AG10803 (cell line): Measurements from ENCODE around the gene GNB2.

Experiments
- DNase-seq: peaks from one replicate; pipeline ENCODE4 v3.0.0; 2010; ENCODE audit warnings: low read depth
- H3K4me3 ChIP-seq: 2 replicates; pipeline ENCODE4 v1.5.1; 2011; ENCODE audit warnings: mild to moderate bottlenecking, low read length, control low read depth
- TF ChIP-seq, protein P1 (sequence below): conservative IDR thresholded peaks from 2 replicates; pipeline ENCODE4 v1.5.1; 2011; ENCODE audit warnings: mild to moderate bottlenecking, low read length, control low read depth, inconsistent platforms

GNB2 gene

GRCh38 chr7:100675105-100675451 lies 1.5 kb downstream of the GNB2 start:
- H3K4me3 ChIP-seq = peak overlapping the region; percentile 92
- TF ChIP-seq, protein P1, sequence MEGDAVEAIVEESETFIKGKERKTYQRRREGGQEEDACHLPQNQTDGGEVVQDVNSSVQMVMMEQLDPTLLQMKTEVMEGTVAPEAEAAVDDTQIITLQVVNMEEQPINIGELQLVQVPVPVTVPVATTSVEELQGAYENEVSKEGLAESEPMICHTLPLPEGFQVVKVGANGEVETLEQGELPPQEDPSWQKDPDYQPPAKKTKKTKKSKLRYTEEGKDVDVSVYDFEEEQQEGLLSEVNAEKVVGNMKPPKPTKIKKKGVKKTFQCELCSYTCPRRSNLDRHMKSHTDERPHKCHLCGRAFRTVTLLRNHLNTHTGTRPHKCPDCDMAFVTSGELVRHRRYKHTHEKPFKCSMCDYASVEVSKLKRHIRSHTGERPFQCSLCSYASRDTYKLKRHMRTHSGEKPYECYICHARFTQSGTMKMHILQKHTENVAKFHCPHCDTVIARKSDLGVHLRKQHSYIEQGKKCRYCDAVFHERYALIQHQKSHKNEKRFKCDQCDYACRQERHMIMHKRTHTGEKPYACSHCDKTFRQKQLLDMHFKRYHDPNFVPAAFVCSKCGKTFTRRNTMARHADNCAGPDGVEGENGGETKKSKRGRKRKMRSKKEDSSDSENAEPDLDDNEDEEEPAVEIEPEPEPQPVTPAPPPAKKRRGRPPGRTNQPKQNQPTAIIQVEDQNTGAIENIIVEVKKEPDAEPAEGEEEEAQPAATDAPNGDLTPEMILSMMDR = no peak
- DNase-seq = no peak

DNA sequence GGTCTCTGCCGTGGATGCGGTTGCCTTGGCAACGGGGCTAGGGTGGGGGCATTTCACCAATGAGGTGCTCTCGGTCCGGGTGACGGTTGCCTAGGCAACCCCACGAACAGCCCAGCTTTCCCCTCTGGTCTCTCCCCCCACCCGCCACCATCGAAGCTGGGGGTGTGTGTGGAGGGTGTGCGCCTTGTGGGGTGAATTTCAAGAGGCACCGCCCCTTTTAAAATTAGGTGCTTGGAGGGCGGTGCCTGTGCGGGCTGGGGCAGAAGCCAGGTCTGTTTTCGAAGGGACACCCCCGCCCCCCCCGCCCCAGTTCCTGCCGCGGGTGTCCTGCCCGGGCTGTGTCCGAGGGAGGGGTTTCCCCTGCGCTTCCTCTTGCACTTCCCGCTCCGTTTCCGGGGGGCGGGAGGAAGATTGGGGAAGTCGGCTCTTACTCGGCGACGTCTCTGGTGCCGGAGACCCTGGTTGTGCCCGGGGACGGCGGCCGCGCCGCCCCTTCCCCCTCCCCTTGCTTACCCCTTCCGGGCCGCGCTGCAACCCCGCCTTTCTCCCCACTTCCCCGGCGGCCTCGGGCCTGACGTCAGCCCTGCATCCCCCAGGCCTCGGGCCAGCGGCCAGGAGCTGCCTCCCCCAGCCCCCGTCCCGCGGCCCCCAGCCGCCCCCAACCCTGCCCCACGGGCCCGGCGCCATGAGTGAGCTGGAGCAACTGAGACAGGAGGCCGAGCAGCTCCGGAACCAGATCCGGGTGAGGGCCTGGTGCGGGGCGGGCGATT lies 2.2 kb downstream of the GNB2 start:
- TF ChIP-seq, protein P1 = no peak
- DNase-seq = peak; percentile 63
- H3K4me3 ChIP-seq = peak overlapping the region; percentile 92

DNA sequence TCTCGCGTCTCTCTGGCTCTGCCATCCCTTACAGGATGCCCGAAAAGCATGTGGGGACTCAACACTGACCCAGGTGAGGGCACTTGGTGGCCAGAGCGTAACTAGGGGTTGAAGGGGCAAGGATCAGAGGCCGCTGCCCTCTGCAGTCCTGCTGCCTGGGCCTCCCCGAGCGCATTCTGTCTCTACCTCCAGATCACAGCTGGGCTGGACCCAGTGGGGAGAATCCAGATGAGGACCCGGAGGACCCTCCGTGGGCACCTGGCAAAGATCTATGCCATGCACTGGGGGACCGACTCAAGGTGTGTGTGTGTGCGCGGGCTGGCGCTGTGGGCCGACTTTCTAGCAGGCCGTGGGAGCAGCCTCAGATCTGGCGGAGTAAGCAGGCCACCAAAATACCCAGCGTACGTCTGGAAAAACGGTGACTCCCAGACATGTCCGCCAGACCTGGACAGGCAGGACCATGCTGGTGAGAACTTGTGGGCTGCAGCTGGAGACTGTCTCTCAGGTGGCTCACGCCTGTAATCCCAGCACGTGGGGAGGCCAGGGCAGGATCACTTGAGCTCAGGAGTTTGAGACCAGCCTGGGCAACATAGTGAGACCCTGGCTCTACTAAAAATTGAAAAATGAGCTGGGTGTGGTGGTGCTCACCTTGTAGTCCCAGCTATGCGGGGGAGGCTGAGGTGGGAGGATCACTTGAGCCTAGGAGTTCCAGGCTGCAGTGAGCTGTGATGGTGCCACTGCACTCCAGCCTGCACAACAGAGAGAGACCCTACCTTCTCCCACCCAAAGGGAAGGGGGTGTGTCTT lies 3.2 kb downstream of the GNB2 start:
- TF ChIP-seq, protein P1 = no peak
- peak overlapping the region; percentile 92 for H3K4me3 ChIP-seq
- no peak for DNase-seq

GRCh38 chr7:100677308-100678267 lies 4.0 kb downstream of the GNB2 start:
- H3K4me3 ChIP-seq = no peak overlapping the region
- TF ChIP-seq, protein P1 = no peak
- DNase-seq = no peak

DNA sequence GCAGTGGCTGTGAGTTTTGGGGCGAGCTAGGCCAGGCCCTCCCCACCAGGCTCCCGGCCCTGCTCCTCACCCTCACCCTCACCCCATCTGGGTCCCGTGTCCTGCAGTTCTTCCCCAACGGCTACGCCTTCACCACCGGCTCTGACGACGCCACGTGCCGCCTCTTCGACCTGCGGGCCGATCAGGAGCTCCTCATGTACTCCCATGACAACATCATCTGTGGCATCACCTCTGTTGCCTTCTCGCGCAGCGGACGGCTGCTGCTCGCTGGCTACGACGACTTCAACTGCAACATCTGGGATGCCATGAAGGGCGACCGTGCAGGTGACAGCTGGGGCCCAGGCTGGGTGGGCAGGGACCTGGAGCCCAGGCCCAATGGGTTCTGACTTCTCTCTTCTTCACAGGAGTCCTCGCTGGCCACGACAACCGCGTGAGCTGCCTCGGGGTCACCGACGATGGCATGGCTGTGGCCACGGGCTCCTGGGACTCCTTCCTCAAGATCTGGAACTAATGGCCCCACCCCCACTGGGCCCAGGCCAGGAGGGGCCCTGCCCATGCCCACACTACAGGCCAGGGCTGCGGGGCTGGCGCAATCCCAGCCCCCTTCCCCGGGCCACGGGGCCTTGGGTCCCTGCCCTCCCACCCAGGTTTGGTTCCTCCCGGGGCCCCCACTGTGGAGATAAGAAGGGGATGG lies 4.9 kb downstream of the GNB2 start:
- no peak overlapping the region for H3K4me3 ChIP-seq
- no peak for DNase-seq
- TF ChIP-seq, protein P1 = no peak

- DNase-seq = no peak
- TF ChIP-seq, protein P1 = no peak
- H3K4me3 ChIP-seq = no peak overlapping the region
Measured at GRCh38 chr7:100679129-100679926, 5.8 kb downstream of the GNB2 start.
